HepG2 (cell line): ENCODE measurements around the gene LAMP1. TPM values are rescaled to one million over a fixed set of nuclear protein-coding genes. Genes with fewer than 3 reads are reported as not detected.

ENCODE experiments used
- AKAP8 ChIP-seq: sonication (generic); formaldehyde crosslinking; IDR thresholded peaks from 2 replicates; pipeline ENCODE4 v1.5.1; 2020; ENCODE audit warnings: mild to moderate bottlenecking, missing genetic modification reagents
- CCAR2 ChIP-seq: fragments of 200-400 bp; formaldehyde crosslinking; optimal IDR thresholded peaks from 2 replicates; pipeline ENCODE3; 2018; ENCODE audit warnings: low read depth, mild to moderate bottlenecking, low read length, moderate library complexity
- FOXA3 ChIP-seq: IDR thresholded peaks from 2 replicates; pipeline ENCODE4 v1.6.1; 2016; ENCODE audit warnings: missing genetic modification reagents, missing compliant biosample characterization
- HNRNPH1 ChIP-seq: fragments of 200-400 bp; formaldehyde crosslinking; optimal IDR thresholded peaks from 2 replicates; pipeline ENCODE3; 2017; ENCODE audit warnings: mild to moderate bottlenecking, low read depth, low read length
- NPAS2 ChIP-seq: sonication (generic); formaldehyde crosslinking; IDR thresholded peaks from 2 replicates; pipeline ENCODE4 v1.8.0; 2022; ENCODE audit warnings: mild to moderate bottlenecking, missing genetic modification reagents, borderline replicate concordance
- PPARG ChIP-seq: conservative IDR thresholded peaks from 2 replicates; pipeline ENCODE4 v1.6.1; 2016; ENCODE audit warnings: missing biosample characterization, missing genetic modification reagents
- SOX6 ChIP-seq, 2 experiments: fragments of 450-650 bp in 1 of 2; sonication (generic) in 1 of 2; formaldehyde crosslinking in 1 of 2; IDR thresholded peaks; 2 replicates each; pipeline versions ENCODE4 v1.4.0 to v1.6.1; 2017 to 2020; ENCODE audit warnings: antibody characterized with exemption in 1 of 2, mild to moderate bottlenecking in 1 of 2, missing genetic modification reagents in 1 of 2
- TBP ChIP-seq: sonication (generic); formaldehyde crosslinking; IDR thresholded peaks from 2 replicates; pipeline ENCODE4 v1.5.0; 2020; ENCODE audit warnings: missing genetic modification reagents
- U2AF2 ChIP-seq: fragments of 200-400 bp; formaldehyde crosslinking; IDR thresholded peaks from 2 replicates; pipeline ENCODE4 v1.6.1; 2017; ENCODE audit warnings: low read depth, mild to moderate bottlenecking, low read length
- ZFAT ChIP-seq: sonication (generic); formaldehyde crosslinking; conservative IDR thresholded peaks from 2 replicates; pipeline ENCODE4 v1.8.1; 2023; ENCODE audit warnings: missing genetic modification reagents, inconsistent platforms
- ZFP36L1 ChIP-seq: sonication (generic); formaldehyde crosslinking; IDR thresholded peaks from 2 replicates; pipeline ENCODE4 v1.8.0; 2022; ENCODE audit warnings: mild to moderate bottlenecking, missing genetic modification reagents, moderate library complexity
- ZFX ChIP-seq: sonication (generic); formaldehyde crosslinking; IDR thresholded peaks from 2 replicates; pipeline ENCODE4 v1.4.0; 2020; ENCODE audit warnings: mild to moderate bottlenecking, low read depth, missing genetic modification reagents, moderate library complexity
- ZNF10 ChIP-seq: sonication (generic); formaldehyde crosslinking; IDR thresholded peaks from 2 replicates; pipeline ENCODE4 v1.4.0; 2020; ENCODE audit warnings: mild to moderate bottlenecking, low read depth, missing genetic modification reagents, borderline replicate concordance
- ZNF274 ChIP-seq: sonication (generic); formaldehyde crosslinking; IDR thresholded peaks from 2 replicates; pipeline ENCODE4 v1.5.1; 2020; ENCODE audit warnings: mild to moderate bottlenecking, missing genetic modification reagents
- ZNF343 ChIP-seq: sonication (generic); formaldehyde crosslinking; IDR thresholded peaks from 2 replicates; pipeline ENCODE4 v1.4.0; 2020; ENCODE audit warnings: mild to moderate bottlenecking, missing genetic modification reagents
- ZNF549 ChIP-seq: sonication (generic); formaldehyde crosslinking; IDR thresholded peaks from 2 replicates; pipeline ENCODE4 v1.5.0; 2020; ENCODE audit warnings: missing genetic modification reagents
- ZNF746 ChIP-seq: sonication (generic); formaldehyde crosslinking; IDR thresholded peaks from 2 replicates; pipeline ENCODE4 v1.8.0; 2022; ENCODE audit warnings: mild to moderate bottlenecking, missing genetic modification reagents
- polyA plus RNA-seq, 8 experiments: library from polyadenylated mRNA; depleted of rRNA in 3 of 8; stranded (reverse) in 7 of 8; unstranded in 1 of 8; fragments of >200 nt; fragmentation: Illumina TruSeq in 4 of 8; extraction: Trizol in 4 of 8; gene quantifications; 2 replicates each; pipeline versions ENCODE4 v1.2.1 to v1.2.3, GENCODE V29; 2011 to 2016; ENCODE audit warnings: low read depth in 4 of 8, missing spikeins in 1 of 8, mixed read lengths in 1 of 8; ENCODE audit not compliant: insufficient read depth in 1 of 8
- total RNA-seq, 5 experiments: library from RNA; depleted of rRNA; stranded (reverse); fragments of >200 nt; fragmentation: Illumina TruSeq; extraction: Trizol; gene quantifications; 2 replicates each; pipeline ENCODE4 v1.2.3, GENCODE V29; 2016; ENCODE audit warnings: low read depth in 1 of 5
- TF ChIP-seq, protein P1 (sequence below): sonication (generic); formaldehyde crosslinking; IDR thresholded peaks from 2 replicates; pipeline ENCODE4 v1.5.0; 2020; ENCODE audit warnings: missing genetic modification reagents, mild to moderate bottlenecking, borderline replicate concordance
- TF ChIP-seq, protein P2 (sequence below): sonication (generic); formaldehyde crosslinking; IDR thresholded peaks from 2 replicates; pipeline ENCODE4 v1.5.0; 2020; ENCODE audit warnings: missing genetic modification reagents
- TF ChIP-seq, protein P3 (sequence below): sonication (generic); formaldehyde crosslinking; conservative IDR thresholded peaks from 2 replicates; pipeline ENCODE4 v1.8.1; 2023; ENCODE audit warnings: missing genetic modification reagents
- TF ChIP-seq, protein P4 (sequence below): sonication (generic); formaldehyde crosslinking; IDR thresholded peaks from 2 replicates; pipeline ENCODE4 v1.8.1; 2023; ENCODE audit warnings: mild to moderate bottlenecking, missing genetic modification reagents, borderline replicate concordance
- TF ChIP-seq, protein P5 (sequence below): IDR thresholded peaks from 2 replicates; pipeline ENCODE4 v1.6.1; 2016

LAMP1 gene
- total and polyA plus RNA-seq, 2 of the 13 experiments (the other 11 are each of a cell fraction or from before 2014, with no cell fraction given) = 103 to 112 TPM

DNA sequence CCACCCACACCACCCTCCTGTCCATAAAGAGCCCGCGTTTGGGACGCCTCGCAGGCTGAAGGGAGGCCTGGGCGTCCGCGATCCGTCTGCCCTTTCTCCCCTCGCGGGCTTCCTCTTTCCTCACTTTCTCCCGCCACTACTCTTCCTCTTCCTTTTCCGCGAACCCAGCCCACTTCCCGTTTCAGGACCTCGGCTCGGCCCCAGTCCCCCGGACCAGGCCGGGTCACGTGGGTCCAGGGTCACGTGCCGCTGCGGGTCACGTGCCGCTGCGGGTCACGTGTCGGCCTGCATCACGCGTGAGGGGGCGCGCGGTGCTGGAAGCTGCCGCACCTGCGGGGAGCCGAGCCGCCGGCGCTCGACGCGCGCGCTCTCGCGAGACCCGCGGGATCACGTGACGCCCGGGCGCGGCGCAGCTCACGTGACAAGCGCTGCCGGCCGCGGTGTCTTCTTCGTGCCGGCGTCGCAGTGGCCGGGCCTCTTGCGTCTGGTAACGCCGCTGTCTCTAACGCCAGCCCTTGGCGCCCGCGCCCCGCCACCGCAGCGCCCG is at the start of gene LAMP1 (continued):
- TF ChIP-seq, protein P1, sequence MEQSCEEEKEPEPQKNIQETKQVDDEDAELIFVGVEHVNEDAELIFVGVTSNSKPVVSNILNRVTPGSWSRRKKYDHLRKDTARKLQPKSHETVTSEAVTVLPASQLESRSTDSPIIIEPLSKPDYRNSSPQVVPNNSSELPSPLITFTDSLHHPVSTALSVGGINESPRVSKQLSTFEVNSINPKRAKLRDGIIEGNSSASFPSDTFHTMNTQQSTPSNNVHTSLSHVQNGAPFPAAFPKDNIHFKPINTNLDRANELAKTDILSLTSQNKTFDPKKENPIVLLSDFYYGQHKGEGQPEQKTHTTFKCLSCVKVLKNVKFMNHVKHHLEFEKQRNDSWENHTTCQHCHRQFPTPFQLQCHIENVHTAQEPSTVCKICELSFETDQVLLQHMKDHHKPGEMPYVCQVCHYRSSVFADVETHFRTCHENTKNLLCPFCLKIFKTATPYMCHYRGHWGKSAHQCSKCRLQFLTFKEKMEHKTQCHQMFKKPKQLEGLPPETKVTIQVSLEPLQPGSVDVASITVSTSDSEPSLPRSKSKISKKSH = peak; percentile 30; the same call in 1 of the 2 replicates
- TF ChIP-seq ZFAT (no peak), PPARG (CRISPR knock-in tag) (peak; percentile 77; the same call in 1 of the 2 replicates), ZNF746 (peak; percentile 56; the same call in 1 of the 2 replicates), TBP (CRISPR knock-in tag) (no peak), ZFX (CRISPR knock-in tag) (peak; percentile 97), ZNF274 (CRISPR knock-in tag) (peak; percentile 97), HNRNPH1 (no peak), CCAR2 (no peak), ZNF343 (CRISPR knock-in tag) (peak; percentile 92), FOXA3 (CRISPR knock-in tag) (peak; percentile 89), AKAP8 (CRISPR knock-in tag) (peak; percentile 95), NPAS2 (CRISPR knock-in tag) (0 out of 2 replicates have a peak, but pooled peaks have one; percentile 75), SOX6 (IDR thresholded peaks at IDR 0.05) (no peak), SOX6 (CRISPR knock-in tag; IDR thresholded peaks at IDR 0.05) (peak; percentile 73), ZFP36L1 (CRISPR knock-in tag) (peak; percentile 66; the same call in 1 of the 2 replicates), ZNF549 (CRISPR knock-in tag) (no peak), ZNF10 (CRISPR knock-in tag) (no peak), U2AF2 (no peak; the same call in 1 of the 2 replicates)
- TF ChIP-seq, protein P2, sequence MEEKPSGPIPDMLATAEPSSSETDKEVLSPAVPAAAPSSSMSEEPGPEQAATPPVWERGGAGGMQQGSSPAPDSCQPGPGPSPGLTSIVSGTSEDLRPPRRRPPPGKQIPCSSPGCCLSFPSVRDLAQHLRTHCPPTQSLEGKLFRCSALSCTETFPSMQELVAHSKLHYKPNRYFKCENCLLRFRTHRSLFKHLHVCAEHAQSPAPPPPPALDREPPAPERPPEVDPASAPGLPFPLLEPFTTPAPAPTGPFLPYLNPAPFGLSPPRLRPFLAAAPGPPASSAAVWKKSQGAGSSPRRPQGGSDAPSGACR = peak; percentile 91; the same call in 1 of the 2 replicates
- TF ChIP-seq, protein P3, sequence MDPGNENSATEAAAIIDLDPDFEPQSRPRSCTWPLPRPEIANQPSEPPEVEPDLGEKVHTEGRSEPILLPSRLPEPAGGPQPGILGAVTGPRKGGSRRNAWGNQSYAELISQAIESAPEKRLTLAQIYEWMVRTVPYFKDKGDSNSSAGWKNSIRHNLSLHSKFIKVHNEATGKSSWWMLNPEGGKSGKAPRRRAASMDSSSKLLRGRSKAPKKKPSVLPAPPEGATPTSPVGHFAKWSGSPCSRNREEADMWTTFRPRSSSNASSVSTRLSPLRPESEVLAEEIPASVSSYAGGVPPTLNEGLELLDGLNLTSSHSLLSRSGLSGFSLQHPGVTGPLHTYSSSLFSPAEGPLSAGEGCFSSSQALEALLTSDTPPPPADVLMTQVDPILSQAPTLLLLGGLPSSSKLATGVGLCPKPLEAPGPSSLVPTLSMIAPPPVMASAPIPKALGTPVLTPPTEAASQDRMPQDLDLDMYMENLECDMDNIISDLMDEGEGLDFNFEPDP (CRISPR knock-in tag) = no peak
- TF ChIP-seq, protein P4, sequence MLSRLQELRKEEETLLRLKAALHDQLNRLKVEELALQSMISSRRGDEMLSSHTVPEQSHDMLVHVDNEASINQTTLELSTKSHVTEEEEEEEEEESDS (CRISPR knock-in tag) = no peak; the same call in 1 of the 2 replicates
- TF ChIP-seq, protein P5, sequence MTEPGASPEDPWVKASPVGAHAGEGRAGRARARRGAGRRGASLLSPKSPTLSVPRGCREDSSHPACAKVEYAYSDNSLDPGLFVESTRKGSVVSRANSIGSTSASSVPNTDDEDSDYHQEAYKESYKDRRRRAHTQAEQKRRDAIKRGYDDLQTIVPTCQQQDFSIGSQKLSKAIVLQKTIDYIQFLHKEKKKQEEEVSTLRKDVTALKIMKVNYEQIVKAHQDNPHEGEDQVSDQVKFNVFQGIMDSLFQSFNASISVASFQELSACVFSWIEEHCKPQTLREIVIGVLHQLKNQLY (CRISPR knock-in tag) = peak; percentile 94
